GM20431 (cell line): ENCODE results near the gene TMPRSS4.

Experiments used
- in situ Hi-C: fragments of 300-500 bp; cut with MseI, MboI; formaldehyde crosslinking; loops from one replicate; pipeline ENCODE4 v1.15.0; 2020; ENCODE audit warnings: low sequenced_read_pairs; ENCODE audit not compliant: unreplicated experiment

TMPRSS4 gene

GRCh38 chr11:118098996-118099837, 22.3 kb downstream of the TMPRSS4 start:
- in situ Hi-C loops: no loop called here

GRCh38 chr11:118099838-118100556, 23.1 kb downstream of the TMPRSS4 start:
- in situ Hi-C loops: no loop called here

GRCh38 chr11:118100691-118101232, 23.9 kb downstream of the TMPRSS4 start:
- in situ Hi-C loops: no loop called here

- in situ Hi-C loops: no loop called here
Measured at GRCh38 chr11:118102721-118103261, 25.9 kb downstream of the TMPRSS4 start.

- in situ Hi-C loops: no loop called here
Measured at GRCh38 chr11:118104491-118104890, 27.6 kb downstream of the TMPRSS4 start.

GRCh38 chr11:118105657-118106305, 28.9 kb downstream of the TMPRSS4 start:
- in situ Hi-C loops: no loop called here

GRCh38 chr11:118106789-118107335, 30.0 kb downstream of the TMPRSS4 start:
- in situ Hi-C loops: no loop called here

GRCh38 chr11:118108513-118108912, 31.6 kb downstream of the TMPRSS4 start:
- in situ Hi-C loops: no loop called here

GRCh38 chr11:118109231-118109630, 32.4 kb downstream of the TMPRSS4 start:
- in situ Hi-C loops: no loop called here

- in situ Hi-C loops: no loop called here
Measured at GRCh38 chr11:118111019-118111743, 34.3 kb downstream of the TMPRSS4 start.

GRCh38 chr11:118111744-118112035, 34.8 kb downstream of the TMPRSS4 start:
- in situ Hi-C loops: no loop called here

GRCh38 chr11:118112711-118113430, 36.0 kb downstream of the TMPRSS4 start:
- in situ Hi-C loops: no loop called here

- in situ Hi-C loops: no loop called here
Measured at GRCh38 chr11:118114266-118114665, 37.4 kb downstream of the TMPRSS4 start.

GRCh38 chr11:118115048-118115447, 38.2 kb downstream of the TMPRSS4 start:
- in situ Hi-C loops: no loop called here

- in situ Hi-C loops: no loop called here
Measured at GRCh38 chr11:118117790-118118601, 41.1 kb downstream of the TMPRSS4 start.

- in situ Hi-C loops: no loop called here
Measured at GRCh38 chr11:118120793-118121192, 43.9 kb downstream of the TMPRSS4 start.

GRCh38 chr11:118124929-118125535, 48.2 kb downstream of the TMPRSS4 start:
- in situ Hi-C loops: no loop called here
